H9 (cell line): ENCODE measurements around the gene RSPRY1. TPM values are rescaled to one million over a fixed set of nuclear protein-coding genes. Genes with fewer than 3 reads are reported as not detected.

Source experiments
- DNase-seq: peaks from one replicate; pipeline ENCODE4 v3.0.0-alpha.2; 2017
- H2AFZ ChIP-seq: one replicate; pipeline ENCODE4 v1.6.1; 2013; ENCODE audit warnings: mild to moderate bottlenecking, low read length, control low read depth, moderate library complexity
- H2AK5ac ChIP-seq: 2 replicates; pipeline ENCODE4 v1.6.1; 2013; ENCODE audit warnings: low read length, control low read depth, mixed read lengths; ENCODE audit not compliant: insufficient read length
- H2BK120ac ChIP-seq: one replicate; pipeline ENCODE4 v1.6.1; 2013; ENCODE audit warnings: low read depth, mild to moderate bottlenecking, low read length, control low read depth, inconsistent platforms; ENCODE audit not compliant: poor library complexity, severe bottlenecking
- H2BK12ac ChIP-seq: 2 replicates; pipeline ENCODE4 v1.6.1; 2013; ENCODE audit warnings: low read length, control low read depth, mixed read lengths, low read depth; ENCODE audit not compliant: insufficient read length
- H2BK15ac ChIP-seq: 2 replicates; pipeline ENCODE4 v1.6.1; 2013; ENCODE audit warnings: low read depth, low read length, control low read depth
- H2BK20ac ChIP-seq: one replicate; pipeline ENCODE4 v1.6.1; 2013; ENCODE audit warnings: low read depth, mild to moderate bottlenecking, low read length, control low read depth, inconsistent platforms; ENCODE audit not compliant: poor library complexity, severe bottlenecking
- H2BK5ac ChIP-seq: 2 replicates; pipeline ENCODE4 v1.6.1; 2013; ENCODE audit warnings: low read length, control low read depth, mixed read lengths; ENCODE audit not compliant: insufficient read length
- H3K14ac ChIP-seq: 2 replicates; pipeline ENCODE4 v1.6.1; 2013; ENCODE audit warnings: low read length, control low read depth; ENCODE audit not compliant: insufficient read depth
- H3K18ac ChIP-seq: 2 replicates; pipeline ENCODE4 v1.6.1; 2013; ENCODE audit warnings: low read depth, mild to moderate bottlenecking, mixed read lengths, low read length, control low read depth; ENCODE audit not compliant: insufficient read length
- H3K23ac ChIP-seq: 2 replicates; pipeline ENCODE4 v1.6.1; 2013; ENCODE audit warnings: low read length, control low read depth, mixed read lengths, low read depth; ENCODE audit not compliant: insufficient read length
- H3K23me2 ChIP-seq: 2 replicates; pipeline ENCODE4 v1.6.1; 2013; ENCODE audit warnings: low read depth, mild to moderate bottlenecking, mixed read lengths, low read length, control low read depth; ENCODE audit not compliant: insufficient read length, poor library complexity, severe bottlenecking
- H3K27ac ChIP-seq: 2 replicates; pipeline ENCODE4 v1.5.1; 2013; ENCODE audit warnings: low read length, control low read depth, mixed read lengths, low read depth; ENCODE audit not compliant: insufficient read length
- H3K27me3 ChIP-seq: 2 replicates; pipeline ENCODE4 v1.6.1; 2013; ENCODE audit warnings: low read length, control low read depth, inconsistent platforms; ENCODE audit not compliant: insufficient read depth
- H3K4ac ChIP-seq: 2 replicates; pipeline ENCODE4 v1.6.1; 2013; ENCODE audit warnings: low read depth, mild to moderate bottlenecking, control low read depth, inconsistent platforms, low read length, moderate library complexity
- H3K4me1 ChIP-seq: 2 replicates; pipeline ENCODE4 v1.6.1; 2013; ENCODE audit warnings: low read length, control low read depth, inconsistent platforms; ENCODE audit not compliant: insufficient read depth
- H3K4me2 ChIP-seq: 2 replicates; pipeline ENCODE4 v1.6.1; 2013; ENCODE audit warnings: low read length, control low read depth, mixed read lengths; ENCODE audit not compliant: insufficient read length, insufficient read depth
- H3K56ac ChIP-seq: 2 replicates; pipeline ENCODE4 v1.6.1; 2013; ENCODE audit warnings: low read depth, mild to moderate bottlenecking, mixed read lengths, low read length, control low read depth; ENCODE audit not compliant: insufficient read length
- H3K79me1 ChIP-seq: 2 replicates; pipeline ENCODE4 v1.6.1; 2013; ENCODE audit warnings: low read depth, mild to moderate bottlenecking, moderate library complexity, low read length, control low read depth, inconsistent platforms; ENCODE audit not compliant: insufficient read depth, poor library complexity, severe bottlenecking
- H3K79me2 ChIP-seq: 2 replicates; pipeline ENCODE4 v1.6.1; 2013; ENCODE audit warnings: low read length, control low read depth, inconsistent platforms; ENCODE audit not compliant: insufficient read depth
- H3K9ac ChIP-seq: 2 replicates; pipeline ENCODE4 v1.6.1; 2013; ENCODE audit warnings: low read length, control low read depth, mixed read lengths; ENCODE audit not compliant: insufficient read length; ENCODE audit errors: extremely low read depth
- H3K9me3 ChIP-seq: one replicate; pipeline ENCODE4 v1.6.1; 2013; ENCODE audit warnings: low read depth, low read length, inconsistent platforms; ENCODE audit not compliant: control insufficient read depth
- H3T11ph ChIP-seq: one replicate; pipeline ENCODE4 v1.6.1; 2013; ENCODE audit warnings: mild to moderate bottlenecking, low read length, control low read depth, inconsistent platforms
- H4K20me1 ChIP-seq: one replicate; pipeline ENCODE4 v1.6.1; 2013; ENCODE audit not compliant: control insufficient read depth, insufficient read length, insufficient read depth
- H4K5ac ChIP-seq: 2 replicates; pipeline ENCODE4 v1.6.1; 2013; ENCODE audit warnings: low read depth, mild to moderate bottlenecking, mixed read lengths, low read length, control low read depth; ENCODE audit not compliant: insufficient read length
- H4K8ac ChIP-seq: replicated peaks from 2 replicates; pipeline ENCODE4 v1.6.1; 2013; ENCODE audit warnings: low read length, control low read depth, mixed read lengths, low read depth; ENCODE audit not compliant: insufficient read length
- H4K91ac ChIP-seq: 2 replicates; pipeline ENCODE4 v1.6.1; 2013; ENCODE audit warnings: low read depth, mild to moderate bottlenecking, moderate library complexity, mixed read lengths, low read length, control low read depth; ENCODE audit not compliant: insufficient read length
- H3K27ac Mint-ChIP-seq, 3 experiments: 2 replicates in 2 of 3; 3 replicates in 1 of 3; pipeline ENCODE4 v1.8.0; 2020 to 2021; ENCODE audit warnings: mixed read lengths in 3 of 3, mild to moderate bottlenecking in 1 of 3, moderate library complexity in 1 of 3
- H3K27me3 Mint-ChIP-seq: 2 replicates; pipeline ENCODE4 v1.8.0; 2021; ENCODE audit warnings: low read depth, mild to moderate bottlenecking, moderate library complexity, mixed read lengths
- H3K36me3 Mint-ChIP-seq, 3 experiments: 2 replicates in 2 of 3; 3 replicates in 1 of 3; pipeline ENCODE4 v1.8.0; 2020 to 2021; ENCODE audit warnings: low read depth in 3 of 3, mixed read lengths in 3 of 3; ENCODE audit not compliant: insufficient read depth in 1 of 3
- H3K4me1 Mint-ChIP-seq, 2 experiments: 2 replicates each; pipeline ENCODE4 v1.8.0; 2020; ENCODE audit warnings: mixed read lengths in 2 of 2
- H3K4me3 Mint-ChIP-seq, 2 experiments: 2 replicates in 1 of 2; 3 replicates in 1 of 2; pipeline ENCODE4 v1.8.0; 2020 to 2021; ENCODE audit warnings: mild to moderate bottlenecking in 2 of 2, mixed read lengths in 2 of 2, moderate library complexity in 1 of 2
- H3K9me3 Mint-ChIP-seq, 2 experiments: 2 replicates in 1 of 2; 3 replicates in 1 of 2; pipeline ENCODE4 v1.8.0; 2020; ENCODE audit warnings: mild to moderate bottlenecking in 2 of 2, mixed read lengths in 2 of 2, moderate library complexity in 1 of 2
- WGBS: extraction: QIAGEN DNeasy Blood & Tissue Kit; methylation state at CpG from one replicate; pipeline ENCODE4 v1.1.7; 2013; ENCODE audit warnings: missing lambda C conversion rate, low lambda C conversion rate, mixed read lengths; ENCODE audit not compliant: insufficient read length; ENCODE audit errors: extremely low coverage; 5-methylcytosine and 5-hydroxymethylcytosine counted together
- total RNA-seq: library from RNA; stranded (reverse); gene quantifications from 2 replicates; pipeline ENCODE4 v1.2.1, GENCODE V29; 2021
- TF ChIP-seq, protein P1 (sequence below): fragments of 200-600 bp; sonication (generic); conservative IDR thresholded peaks from 3 replicates; pipeline ENCODE4 v1.8.0; 2021; ENCODE audit warnings: antibody characterized with exemption, mild to moderate bottlenecking

Gene RSPRY1
- total RNA-seq, 1 experiment from 2014 or later: 36.1 TPM

GRCh38 chr16:57264950-57265371 lies 78.8 kb downstream of the RSPRY1 start:
- no peak overlapping the region for H3K9ac ChIP-seq
- Mint-ChIP-seq H3K27ac (no peak overlapping the region), H3K4me1 (peaks cover 21 to 28% of the 10 kb centered on the region in 2 experiments), H3K36me3 (no peaks in the 10 kb centered on the region), H3K9me3 (no peaks in the 10 kb centered on the region; a peak in 1 of 5 replicates), H3K4me3 (no peak overlapping the region), H3K27me3 (no peaks in the 10 kb centered on the region)
- no peak for DNase-seq
- no peaks in the 10 kb centered on the region for H3K9me3 ChIP-seq
- no peaks in the 10 kb centered on the region for H3K27me3 ChIP-seq
- no peak overlapping the region for H3K23ac ChIP-seq
- H4K91ac ChIP-seq: no peak overlapping the region
- H2BK15ac ChIP-seq: no peak overlapping the region
- WGBS: no CpG with 5 or more reads among the region's 11 CpGs
- no peak overlapping the region for H2BK5ac ChIP-seq
- H3K4me1 ChIP-seq: peaks cover 2% of the 10 kb centered on the region
- H4K8ac ChIP-seq: no peak overlapping the region
- H2BK12ac ChIP-seq: no peak overlapping the region
- no peak overlapping the region for H3T11ph ChIP-seq
- H3K79me1 ChIP-seq: no peaks in the 10 kb centered on the region
- no peak overlapping the region for H3K4ac ChIP-seq
- no peak overlapping the region for H4K5ac ChIP-seq
- H3K23me2 ChIP-seq: no peaks in the 10 kb centered on the region
- no peak overlapping the region for H2AFZ ChIP-seq
- TF ChIP-seq, protein P1, sequence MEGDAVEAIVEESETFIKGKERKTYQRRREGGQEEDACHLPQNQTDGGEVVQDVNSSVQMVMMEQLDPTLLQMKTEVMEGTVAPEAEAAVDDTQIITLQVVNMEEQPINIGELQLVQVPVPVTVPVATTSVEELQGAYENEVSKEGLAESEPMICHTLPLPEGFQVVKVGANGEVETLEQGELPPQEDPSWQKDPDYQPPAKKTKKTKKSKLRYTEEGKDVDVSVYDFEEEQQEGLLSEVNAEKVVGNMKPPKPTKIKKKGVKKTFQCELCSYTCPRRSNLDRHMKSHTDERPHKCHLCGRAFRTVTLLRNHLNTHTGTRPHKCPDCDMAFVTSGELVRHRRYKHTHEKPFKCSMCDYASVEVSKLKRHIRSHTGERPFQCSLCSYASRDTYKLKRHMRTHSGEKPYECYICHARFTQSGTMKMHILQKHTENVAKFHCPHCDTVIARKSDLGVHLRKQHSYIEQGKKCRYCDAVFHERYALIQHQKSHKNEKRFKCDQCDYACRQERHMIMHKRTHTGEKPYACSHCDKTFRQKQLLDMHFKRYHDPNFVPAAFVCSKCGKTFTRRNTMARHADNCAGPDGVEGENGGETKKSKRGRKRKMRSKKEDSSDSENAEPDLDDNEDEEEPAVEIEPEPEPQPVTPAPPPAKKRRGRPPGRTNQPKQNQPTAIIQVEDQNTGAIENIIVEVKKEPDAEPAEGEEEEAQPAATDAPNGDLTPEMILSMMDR: no peak
- no peak overlapping the region for H3K27ac ChIP-seq
- no peak overlapping the region; the same call in 1 of the 2 replicates for H3K14ac ChIP-seq
- no peaks in the 10 kb centered on the region for H4K20me1 ChIP-seq
- no peak overlapping the region for H3K4me2 ChIP-seq
- H2BK20ac ChIP-seq: no peak overlapping the region
- H3K56ac ChIP-seq: no peak overlapping the region
- no peak overlapping the region for H3K18ac ChIP-seq
- H2AK5ac ChIP-seq: no peak overlapping the region
- H3K79me2 ChIP-seq: no peaks in the 10 kb centered on the region
- no peak overlapping the region for H2BK120ac ChIP-seq
